Epidermal melanocyte (primary cell): ENCODE data around the gene TEAD1.

Experiments
- DNase-seq: peaks from one replicate; pipeline ENCODE4 v3.0.0; 2011; ENCODE audit warnings: low spot score; ENCODE audit not compliant: insufficient read length

The TEAD1 gene

DNA sequence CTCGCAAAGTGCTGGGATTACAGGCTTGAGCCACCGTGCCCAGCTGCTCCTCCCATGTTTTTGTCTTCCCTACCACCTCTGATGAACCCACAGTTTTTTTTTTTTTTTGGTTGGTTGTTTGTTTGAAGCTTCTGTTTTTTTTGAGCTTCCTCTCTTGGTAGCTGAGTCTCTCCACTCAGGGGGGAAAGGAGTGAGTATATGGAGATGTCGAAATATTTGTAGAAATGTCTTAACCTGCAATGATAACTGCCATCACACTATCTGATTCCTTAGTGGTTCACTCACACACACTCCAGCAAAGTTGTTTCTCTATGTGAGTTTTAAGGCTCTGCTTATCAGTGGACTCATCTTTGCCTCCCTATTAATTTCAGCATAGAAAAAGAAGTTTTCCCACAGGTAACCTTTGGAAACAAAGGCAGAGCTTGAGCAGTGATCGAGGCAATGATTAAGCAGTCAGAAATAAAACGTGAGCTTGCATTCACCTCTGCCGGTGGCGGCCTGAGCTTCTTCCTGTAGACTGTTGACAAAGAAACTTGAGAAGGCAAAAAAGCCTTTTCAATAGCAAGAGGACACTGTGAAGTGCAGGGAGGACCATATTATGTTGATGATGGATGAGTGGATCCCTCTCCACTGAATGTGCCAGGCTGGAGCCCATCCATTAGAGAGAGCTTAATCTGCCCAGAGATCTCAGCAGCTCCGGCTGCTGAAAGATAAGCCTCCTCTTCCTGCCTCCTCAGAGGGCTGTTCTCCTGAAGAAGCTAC lies 305.9 kb downstream of the TEAD1 start:
- DNase-seq: no peak

DNA sequence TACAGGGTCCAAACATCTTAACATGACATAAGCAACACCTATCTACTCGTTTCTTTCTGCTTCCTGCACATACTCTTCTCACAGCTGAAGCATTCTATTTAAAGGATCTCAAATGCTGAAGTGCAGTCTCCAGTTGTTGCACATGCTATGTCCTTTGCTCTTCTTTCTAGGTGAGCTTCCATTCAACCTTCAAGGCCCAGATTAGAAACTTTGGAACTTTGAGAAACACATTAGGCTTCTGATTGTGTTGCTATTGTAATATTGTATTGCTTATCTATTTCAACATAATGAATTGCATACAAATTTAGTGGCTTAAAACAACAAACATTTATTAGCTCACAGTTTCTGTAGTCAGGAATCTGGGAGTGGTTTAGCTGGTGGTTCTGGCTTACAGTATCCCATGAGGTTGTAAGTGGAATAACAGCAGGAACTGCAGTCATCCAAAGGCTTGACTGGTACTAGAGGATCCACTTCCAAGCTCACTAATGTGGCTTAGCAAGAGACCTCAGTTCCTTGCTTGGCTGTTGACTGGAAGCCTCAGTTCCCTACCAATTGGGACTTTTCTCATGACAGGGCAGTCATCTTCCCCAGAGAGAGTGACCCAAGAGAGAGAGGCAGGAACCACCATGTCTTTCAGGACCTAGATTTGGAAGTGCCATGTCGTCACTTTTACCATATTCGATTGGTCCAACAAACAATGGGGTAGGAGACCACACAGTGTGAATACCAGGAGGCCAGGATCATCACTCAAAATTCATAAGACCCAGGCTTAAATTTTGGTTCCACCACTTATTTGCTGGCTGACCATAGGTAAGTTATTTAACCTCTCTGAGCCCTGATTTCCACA lies 307.7 kb downstream of the TEAD1 start:
- no peak for DNase-seq

DNA sequence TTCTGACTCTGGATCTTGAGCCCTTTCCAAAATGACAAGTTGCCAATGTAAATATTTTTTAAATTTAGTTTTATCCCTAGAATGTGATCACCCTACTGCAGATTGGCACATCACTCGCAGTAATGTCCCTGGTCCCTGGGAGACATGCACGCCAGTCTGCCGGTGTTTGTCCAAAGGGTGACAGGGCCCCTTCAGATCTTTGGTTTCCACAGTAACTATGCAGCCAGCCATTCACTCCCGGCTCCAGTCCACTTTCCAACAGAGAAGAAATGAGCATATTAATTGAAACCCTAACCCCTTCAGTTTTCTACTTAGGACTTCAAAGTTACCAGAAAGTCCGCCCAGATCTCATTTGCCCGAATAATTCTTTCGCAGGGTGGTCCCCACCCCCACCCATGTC lies 309.1 kb downstream of the TEAD1 start:
- no peak for DNase-seq

- no peak for DNase-seq
Measured at GRCh38 chr11:12986194-12986898, 312.1 kb downstream of the TEAD1 start.

DNA sequence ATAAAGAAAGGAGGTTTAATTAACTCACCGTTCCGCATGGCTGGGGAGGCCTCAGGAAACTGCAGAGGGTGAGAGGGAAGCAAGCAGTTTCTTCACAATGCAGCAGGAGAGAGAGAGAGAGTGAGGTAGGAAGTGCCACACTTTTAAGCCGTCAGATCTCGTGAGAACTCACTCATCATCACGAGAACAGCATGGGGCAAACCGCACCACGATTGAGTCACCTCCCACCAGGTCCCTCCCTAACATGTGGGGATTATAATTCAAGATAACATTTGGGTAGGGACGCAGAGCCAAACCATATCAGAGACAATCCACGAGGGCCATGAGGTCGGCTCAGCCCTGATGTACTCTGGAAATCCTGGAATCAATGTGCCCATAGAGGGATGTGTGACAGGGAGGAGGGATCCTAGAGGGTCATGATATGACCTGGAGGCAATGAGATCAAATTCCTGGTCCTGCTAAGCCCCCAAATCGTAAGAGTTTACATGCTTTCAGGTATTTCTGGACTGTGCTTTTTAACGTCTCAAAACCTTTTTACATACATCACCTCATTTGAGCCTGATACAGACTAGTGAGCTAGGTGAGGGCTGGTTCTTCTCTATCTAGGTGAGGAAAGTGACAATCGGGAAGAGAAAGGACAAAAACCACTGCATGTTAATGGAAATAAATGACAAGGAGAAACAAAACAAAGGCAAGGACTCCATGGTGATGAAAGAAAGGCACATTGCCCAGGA lies 315.4 kb downstream of the TEAD1 start:
- DNase-seq: no peak

- no peak for DNase-seq
Measured at GRCh38 chr11:12990162-12990480, 315.9 kb downstream of the TEAD1 start.

DNA sequence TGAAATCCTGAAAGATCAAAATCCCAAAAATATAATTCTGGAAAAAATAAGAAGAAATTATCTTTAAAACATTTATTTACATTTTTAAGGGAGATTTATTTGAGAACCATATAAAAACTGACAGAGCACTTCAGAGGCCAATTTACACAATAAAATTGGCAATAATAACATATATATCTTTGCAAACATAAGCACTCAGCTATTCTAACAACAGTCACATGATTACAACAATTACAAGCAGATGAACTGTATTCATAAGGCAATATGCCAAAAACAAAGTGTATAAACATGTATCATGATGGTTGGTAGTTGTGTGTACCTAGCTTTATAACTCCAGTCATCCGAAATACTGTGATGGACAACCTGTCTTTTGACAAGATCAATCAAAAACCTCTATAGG lies 317.2 kb downstream of the TEAD1 start:
- DNase-seq: no peak

GRCh38 chr11:12993626-12994025 lies 319.4 kb downstream of the TEAD1 start:
- DNase-seq: no peak
